Activated CD8-positive, alpha-beta memory T cell treated with anti-CD3 and anti-CD28 coated beads, Interleukin-2, amount 10 ng/mL, durations not matched to agents 7 days and 5 days (primary cell): Measurements from ENCODE around the gene TTYH2. TPM values are rescaled to one million over a fixed set of nuclear protein-coding genes. Genes with fewer than 3 reads are reported as not detected.
A peak's percentile ranks its signal among the peaks of the same experiment; 100 is the strongest.

Experiments used
- ATAC-seq: fragments of 150-1000 bp; cut with Tn5 transposase; one replicate; pipeline ENCODE4 v1.10.0; 2021; ENCODE audit warnings: moderate library complexity
- CTCF ChIA-PET: fragments of 350-600 bp; sonication (Branson Sonifier 250); formaldehyde crosslinking; loops from one replicate; lab custom pipeline; 2021; ENCODE audit warnings: antibody characterized with exemption; lab: Charles Lee
- DNase-seq: peaks from one replicate; pipeline ENCODE4 v3.0.0-alpha.2; 2020
- H3K27ac Mint-ChIP-seq: one replicate; pipeline ENCODE4 v1.8.0; 2021; ENCODE audit warnings: mild to moderate bottlenecking, mixed read lengths
- H3K27me3 Mint-ChIP-seq: one replicate; pipeline ENCODE4 v1.8.0; 2021; ENCODE audit warnings: mixed read lengths
- H3K36me3 Mint-ChIP-seq: one replicate; pipeline ENCODE4 v1.8.0; 2021; ENCODE audit warnings: mild to moderate bottlenecking, mixed read lengths
- H3K4me1 Mint-ChIP-seq: one replicate; pipeline ENCODE4 v1.8.0; 2021; ENCODE audit warnings: mixed read lengths
- H3K4me3 Mint-ChIP-seq: one replicate; pipeline ENCODE4 v1.8.0; 2021; ENCODE audit warnings: mild to moderate bottlenecking, moderate library complexity, mixed read lengths
- H3K9me3 Mint-ChIP-seq: one replicate; pipeline ENCODE4 v1.8.0; 2022; ENCODE audit warnings: low read depth, mixed read lengths
- total RNA-seq, 2 experiments: library from RNA; stranded (reverse); gene quantifications; one replicate each; pipeline ENCODE4 v1.2.3, GENCODE V29; 2021

The TTYH2 gene
- total RNA-seq, 2 experiments from 2014 or later, result 7.1 to 12.8 TPM

DNA sequence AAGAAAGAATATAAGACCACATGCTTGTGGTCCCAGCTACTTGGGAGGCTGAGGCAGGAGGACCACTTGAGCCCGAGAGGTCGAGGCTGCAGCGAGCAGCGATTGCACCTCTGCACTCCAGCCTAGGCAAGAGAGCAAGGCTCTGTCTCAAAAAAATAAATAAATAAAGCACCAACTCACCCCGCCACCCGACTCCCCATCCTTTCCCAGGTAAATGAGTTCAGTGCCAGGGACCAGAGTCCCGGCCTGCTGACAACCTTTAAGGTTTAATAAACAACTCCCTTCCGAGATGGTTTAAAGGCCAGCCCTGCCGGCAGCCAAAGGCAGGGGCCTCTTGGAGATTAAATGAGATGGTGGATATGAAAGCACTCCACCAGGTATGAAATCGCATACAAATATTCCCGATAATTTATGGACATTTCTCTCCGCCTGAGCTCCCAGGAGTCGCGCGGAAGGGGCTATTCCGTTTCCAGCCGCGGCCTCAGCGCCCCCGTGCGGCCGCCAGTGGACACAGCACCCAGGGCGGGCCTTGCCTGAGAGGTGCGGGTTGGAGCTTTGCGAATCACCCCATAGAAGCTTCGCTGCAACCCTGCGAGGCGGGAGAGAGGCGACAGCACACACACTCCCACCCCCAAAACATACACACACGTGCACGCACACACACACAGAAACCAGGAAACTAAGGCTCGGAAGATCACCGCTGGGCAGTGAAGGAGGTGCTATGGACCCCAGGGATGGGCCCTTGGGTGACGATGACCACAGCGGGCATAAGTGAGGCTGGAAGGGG lies 13.9 kb upstream of the TTYH2 start:
- Mint-ChIP-seq H3K27me3 (peaks cover 32% of the 10 kb centered on the region), H3K9me3 (no peaks in the 10 kb centered on the region), H3K36me3 (peaks cover 7% of the 10 kb centered on the region), H3K4me1 (peaks cover 9% of the 10 kb centered on the region), H3K4me3 (no peak overlapping the region), H3K27ac (no peak overlapping the region)
- ATAC-seq, result peak; percentile 39
- CTCF ChIA-PET, result interaction anchor here (0.6 to 2.3 kb wide), 31 partner anchors 9 to 1474 kb away, joined by 3 to 19 read pairs (median 4); partner anchors contain the start of gene TTYH2
- peak; percentile 71 for DNase-seq

GRCh38 chr17:74200112-74200511 lies 13.3 kb upstream of the TTYH2 start:
- H3K27me3 Mint-ChIP-seq, result peaks cover 29% of the 10 kb centered on the region
- no peak overlapping the region for H3K27ac Mint-ChIP-seq
- ATAC-seq (no peak), DNase-seq (no peak)
- CTCF ChIA-PET, result interaction anchor here (0.6 to 2.3 kb wide), 29 partner anchors 9 to 1475 kb away, joined by 3 to 19 read pairs (median 4); partner anchors contain the start of gene TTYH2
- peaks cover 12% of the 10 kb centered on the region for H3K36me3 Mint-ChIP-seq
- H3K4me3 Mint-ChIP-seq, result no peak overlapping the region
- H3K4me1 Mint-ChIP-seq, result peaks cover 13% of the 10 kb centered on the region
- H3K9me3 Mint-ChIP-seq, result no peaks in the 10 kb centered on the region

DNA sequence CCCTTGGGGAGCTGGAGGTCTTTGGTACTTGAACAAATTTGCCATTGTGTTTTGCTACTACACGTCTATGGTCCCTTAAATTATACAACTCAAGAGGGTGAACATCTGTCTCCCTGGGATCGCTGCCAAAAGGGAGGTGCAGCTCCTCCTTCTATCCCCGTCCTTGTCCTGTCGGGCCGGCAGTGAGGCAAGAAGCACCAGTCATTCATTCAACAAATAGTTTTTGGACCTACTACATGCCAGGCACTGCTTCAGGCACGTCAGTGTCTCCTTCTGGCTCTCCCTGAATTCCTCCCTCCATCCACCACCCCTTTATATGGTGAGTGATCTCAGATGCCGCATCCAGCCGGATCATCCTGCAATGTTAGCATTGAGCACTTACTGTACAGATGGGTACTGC lies 12.1 kb upstream of the TTYH2 start:
- Mint-ChIP-seq H3K27ac (no peak overlapping the region), H3K4me1 (peaks cover 24% of the 10 kb centered on the region), H3K4me3 (no peak overlapping the region), H3K27me3 (peaks cover 27% of the 10 kb centered on the region), H3K9me3 (no peaks in the 10 kb centered on the region), H3K36me3 (peaks cover 18% of the 10 kb centered on the region)
- ATAC-seq, result no peak
- CTCF ChIA-PET, result interaction anchor here (1.6 to 2.3 kb wide), 2 partner anchors 88 to 111 kb away, joined by 3 to 17 read pairs; no protein-coding TSS in a partner anchor
- DNase-seq, result no peak

DNA sequence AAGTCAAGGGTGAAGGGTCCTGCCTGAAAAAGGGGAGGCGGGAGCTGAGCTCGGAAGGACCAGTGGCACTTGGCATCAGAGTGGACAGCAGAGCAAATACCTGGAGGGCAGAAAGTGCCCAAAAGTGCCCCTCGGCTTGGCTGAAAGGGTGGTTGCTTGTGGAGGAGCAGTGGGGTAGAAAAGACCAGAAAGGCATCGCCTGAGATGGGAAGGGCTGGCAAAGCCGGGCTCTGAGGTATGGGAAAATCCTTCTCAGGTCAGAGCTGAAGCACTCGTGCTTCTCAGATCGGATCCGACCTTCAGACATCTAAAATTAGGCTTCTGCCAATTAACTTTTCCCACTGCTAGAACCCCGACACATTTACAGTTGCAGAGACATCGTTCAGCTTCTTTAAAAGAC lies 11.4 kb upstream of the TTYH2 start:
- no peaks in the 10 kb centered on the region for H3K9me3 Mint-ChIP-seq
- CTCF ChIA-PET, result interaction anchor here (0.8 to 2.3 kb wide), 4 partner anchors 10 to 165 kb away, joined by 3 to 17 read pairs (median 3); no protein-coding TSS in a partner anchor
- peaks cover 27% of the 10 kb centered on the region for H3K4me1 Mint-ChIP-seq
- DNase-seq (no peak), ATAC-seq (no peak)
- peaks cover 21% of the 10 kb centered on the region for H3K36me3 Mint-ChIP-seq
- H3K4me3 Mint-ChIP-seq, result no peak overlapping the region
- peaks cover 27% of the 10 kb centered on the region for H3K27me3 Mint-ChIP-seq
- no peak overlapping the region for H3K27ac Mint-ChIP-seq

GRCh38 chr17:74202938-74203337 lies 10.4 kb upstream of the TTYH2 start:
- H3K36me3 Mint-ChIP-seq, result peaks cover 27% of the 10 kb centered on the region
- peak overlapping the region; percentile 97 for H3K4me3 Mint-ChIP-seq
- ATAC-seq, result no peak
- CTCF ChIA-PET, result interaction anchor here (0.5 to 2.3 kb wide), 12 partner anchors 10 to 486 kb away, joined by 3 to 20 read pairs (median 3); partner anchors contain the start of gene TTYH2
- peaks cover 32% of the 10 kb centered on the region for H3K4me1 Mint-ChIP-seq
- H3K27ac Mint-ChIP-seq, result no peak overlapping the region
- no peak for DNase-seq
- H3K9me3 Mint-ChIP-seq, result no peaks in the 10 kb centered on the region
- peaks cover 22% of the 10 kb centered on the region for H3K27me3 Mint-ChIP-seq

GRCh38 chr17:74203439-74204240 lies 9.7 kb upstream of the TTYH2 start, which contains the start of gene RPL38:
TSS of gene RPL38 (plus strand) at chr17:74203678. CDS start at chr17:74203956, 278 bp downstream.
- DNase-seq (peak; percentile 97), ATAC-seq (peak; percentile 92)
- H3K9me3 Mint-ChIP-seq, result no peaks in the 10 kb centered on the region
- CTCF ChIA-PET, result interaction anchor here (0.6 to 2.3 kb wide), 10 partner anchors 10 to 486 kb away, joined by 3 to 20 read pairs (median 4); partner anchors contain the start of gene TTYH2
- H3K4me1 Mint-ChIP-seq, result peaks cover 38% of the 10 kb centered on the region
- H3K36me3 Mint-ChIP-seq, result peaks cover 31% of the 10 kb centered on the region
- H3K4me3 Mint-ChIP-seq, result peak within 1 kb of the TSS; percentile 97
- peak within 1 kb of the TSS; percentile 97 for H3K27ac Mint-ChIP-seq
- peaks cover 19% of the 10 kb centered on the region for H3K27me3 Mint-ChIP-seq

GRCh38 chr17:74204474-74204873 lies 8.9 kb upstream of the TTYH2 start:
- H3K4me3 Mint-ChIP-seq, result peak overlapping the region; percentile 97
- no peaks in the 10 kb centered on the region for H3K9me3 Mint-ChIP-seq
- H3K36me3 Mint-ChIP-seq, result peaks cover 39% of the 10 kb centered on the region
- H3K4me1 Mint-ChIP-seq, result peaks cover 45% of the 10 kb centered on the region
- CTCF ChIA-PET, result interaction anchor here (1.0 to 2.0 kb wide), 6 partner anchors 9 to 252 kb away, joined by 3 to 20 read pairs (median 6); partner anchors contain the start of gene TTYH2
- ATAC-seq (no peak), DNase-seq (no peak)
- peak overlapping the region; percentile 97 for H3K27ac Mint-ChIP-seq
- H3K27me3 Mint-ChIP-seq, result peaks cover 18% of the 10 kb centered on the region

DNA sequence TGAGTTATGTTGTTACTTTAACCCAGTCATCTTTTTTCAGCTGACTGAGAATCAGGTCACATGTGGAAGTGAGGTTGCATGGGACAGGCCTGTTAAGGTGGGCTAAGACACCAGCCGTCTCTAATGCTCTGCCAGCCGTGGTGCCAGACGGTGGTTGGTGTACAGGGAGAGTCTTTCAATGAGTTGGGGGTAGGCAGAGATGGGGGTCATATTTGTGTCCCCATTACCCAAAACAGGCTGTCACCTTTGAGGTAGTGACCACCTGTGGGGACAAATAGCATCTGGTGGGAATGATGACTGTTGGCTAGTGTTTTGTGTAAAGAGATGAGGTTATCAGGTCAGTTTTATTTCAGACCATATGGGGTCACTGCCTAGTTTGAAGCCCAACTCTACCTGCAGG lies 8.1 kb upstream of the TTYH2 start:
- Mint-ChIP-seq H3K27me3 (peaks cover 14% of the 10 kb centered on the region), H3K36me3 (peaks cover 44% of the 10 kb centered on the region), H3K4me1 (peaks cover 47% of the 10 kb centered on the region), H3K27ac (peak overlapping the region; percentile 65), H3K4me3 (peak overlapping the region; percentile 97), H3K9me3 (no peaks in the 10 kb centered on the region)
- ATAC-seq, result no peak
- no peak for DNase-seq
- CTCF ChIA-PET, result interaction anchor here (1.0 kb wide), 1 partner anchor 100 kb away, joined by 4 read pairs; no protein-coding TSS in a partner anchor

- CTCF ChIA-PET, result interaction anchor here (0.7 kb wide), 1 partner anchor 15 kb away, joined by 3 read pairs; no protein-coding TSS in a partner anchor
- H3K36me3 Mint-ChIP-seq, result peaks cover 48% of the 10 kb centered on the region
- no peaks in the 10 kb centered on the region for H3K9me3 Mint-ChIP-seq
- H3K4me1 Mint-ChIP-seq, result peaks cover 51% of the 10 kb centered on the region
- H3K27me3 Mint-ChIP-seq, result peaks cover 10% of the 10 kb centered on the region
- peak overlapping the region; percentile 1 for H3K4me3 Mint-ChIP-seq
- ATAC-seq (no peak), DNase-seq (no peak)
- peak overlapping the region; percentile 9 for H3K27ac Mint-ChIP-seq
These were observed 7.0 kb upstream of the TTYH2 start for GRCh38 chr17:74206332-74206818.

GRCh38 chr17:74210191-74211140 lies 2.9 kb upstream of the TTYH2 start:
- CTCF ChIA-PET, result interaction anchor here (0.9 to 2.8 kb wide), 10 partner anchors 11 to 152 kb away, joined by 3 to 8 read pairs (median 3); partner anchors contain the start of gene BTBD17
- Mint-ChIP-seq H3K27ac (peak overlapping the region; percentile 77), H3K36me3 (peaks cover 36% of the 10 kb centered on the region), H3K4me1 (peaks cover 69% of the 10 kb centered on the region), H3K27me3 (no peaks in the 10 kb centered on the region), H3K4me3 (no peak overlapping the region), H3K9me3 (no peaks in the 10 kb centered on the region)
- ATAC-seq (peak; percentile 41), DNase-seq (peak; percentile 85)

DNA sequence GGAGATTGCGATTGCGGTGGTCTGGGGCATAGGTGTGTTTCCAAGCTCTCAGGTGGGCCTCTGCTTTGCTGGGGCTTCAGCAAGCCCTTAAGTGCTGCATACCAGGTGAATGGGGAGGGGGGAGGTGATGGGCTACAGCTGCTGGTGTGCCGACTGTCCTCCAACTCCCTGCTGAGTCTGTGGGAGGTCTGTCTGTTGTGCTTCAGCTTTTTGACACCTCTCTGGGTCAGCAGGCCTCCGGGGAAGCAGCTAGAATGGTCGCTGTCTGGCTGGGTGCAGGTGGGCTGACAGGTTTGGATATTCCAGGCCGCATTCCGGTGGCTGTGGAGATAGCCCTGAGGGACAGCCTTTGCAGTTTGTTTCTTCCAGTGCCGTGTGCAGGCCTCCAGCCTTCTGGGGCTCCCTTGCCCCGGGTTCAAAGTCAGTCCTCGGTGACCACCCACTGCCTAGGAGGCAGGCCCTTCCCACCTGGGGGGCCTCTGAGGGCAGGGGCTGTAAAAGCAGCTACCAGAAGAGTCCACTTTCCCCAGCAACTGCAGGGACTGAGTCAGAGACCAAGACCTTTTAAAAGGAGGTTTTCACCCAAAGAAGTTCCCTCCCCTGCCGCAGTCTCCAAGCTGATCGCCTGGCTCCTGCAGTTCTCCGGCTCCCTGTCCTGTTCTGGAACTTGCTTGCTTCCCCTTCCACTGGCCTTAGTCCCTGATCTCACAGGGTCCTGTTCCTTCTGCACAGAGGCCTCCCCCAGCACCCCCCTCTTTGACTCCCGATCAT lies 2.0 kb upstream of the TTYH2 start:
- no peak for ATAC-seq
- H3K27me3 Mint-ChIP-seq, result no peaks in the 10 kb centered on the region
- H3K4me3 Mint-ChIP-seq, result peak overlapping the region; percentile 78
- peaks cover 32% of the 10 kb centered on the region for H3K36me3 Mint-ChIP-seq
- peaks cover 71% of the 10 kb centered on the region for H3K4me1 Mint-ChIP-seq
- no peaks in the 10 kb centered on the region for H3K9me3 Mint-ChIP-seq
- CTCF ChIA-PET, result interaction anchor here (0.7 to 3.5 kb wide), 9 partner anchors 8 to 142 kb away, joined by 3 to 20 read pairs (median 4); partner anchors contain the start of gene RPL38
- DNase-seq, result no peak
- peak overlapping the region; percentile 42 for H3K27ac Mint-ChIP-seq
